B cell (primary cell): ENCODE results near the gene MINDY2.

Experiments used
- EZH2 ChIP-seq: IDR thresholded peaks from 2 replicates; pipeline ENCODE4 v1.6.1; 2012; ENCODE audit warnings: borderline replicate concordance, low read depth, mild to moderate bottlenecking, moderate library complexity, low read length; ENCODE audit not compliant: insufficient read depth, poor library complexity, severe bottlenecking
- TF ChIP-seq, protein P1 (sequence below): fragments of 200-600 bp; IDR thresholded peaks from one replicate; pipeline ENCODE4 v1.8.0; 2022; ENCODE audit warnings: antibody characterized with exemption, mild to moderate bottlenecking

DNA sequence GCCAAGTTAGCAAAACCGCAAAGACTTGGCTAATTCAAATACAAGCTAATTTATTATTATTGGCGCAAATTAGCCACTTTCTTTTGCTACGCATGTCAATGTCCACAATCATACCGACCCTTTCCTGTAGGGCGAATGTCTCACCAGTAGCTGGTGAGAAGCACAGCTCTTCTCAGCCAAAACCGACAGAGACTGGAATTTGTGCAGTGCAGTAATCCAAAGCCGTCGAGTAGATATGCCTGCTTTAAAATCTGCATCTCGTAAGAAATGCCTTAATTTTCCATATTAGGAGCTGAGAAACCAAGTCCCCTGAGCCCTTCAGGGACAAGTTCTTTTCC, 614 bp upstream of the MINDY2 start:
- TF ChIP-seq, protein P1, sequence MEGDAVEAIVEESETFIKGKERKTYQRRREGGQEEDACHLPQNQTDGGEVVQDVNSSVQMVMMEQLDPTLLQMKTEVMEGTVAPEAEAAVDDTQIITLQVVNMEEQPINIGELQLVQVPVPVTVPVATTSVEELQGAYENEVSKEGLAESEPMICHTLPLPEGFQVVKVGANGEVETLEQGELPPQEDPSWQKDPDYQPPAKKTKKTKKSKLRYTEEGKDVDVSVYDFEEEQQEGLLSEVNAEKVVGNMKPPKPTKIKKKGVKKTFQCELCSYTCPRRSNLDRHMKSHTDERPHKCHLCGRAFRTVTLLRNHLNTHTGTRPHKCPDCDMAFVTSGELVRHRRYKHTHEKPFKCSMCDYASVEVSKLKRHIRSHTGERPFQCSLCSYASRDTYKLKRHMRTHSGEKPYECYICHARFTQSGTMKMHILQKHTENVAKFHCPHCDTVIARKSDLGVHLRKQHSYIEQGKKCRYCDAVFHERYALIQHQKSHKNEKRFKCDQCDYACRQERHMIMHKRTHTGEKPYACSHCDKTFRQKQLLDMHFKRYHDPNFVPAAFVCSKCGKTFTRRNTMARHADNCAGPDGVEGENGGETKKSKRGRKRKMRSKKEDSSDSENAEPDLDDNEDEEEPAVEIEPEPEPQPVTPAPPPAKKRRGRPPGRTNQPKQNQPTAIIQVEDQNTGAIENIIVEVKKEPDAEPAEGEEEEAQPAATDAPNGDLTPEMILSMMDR, result no peak
- TF ChIP-seq EZH2, result no peak
